ENCODE measurements around the gene CCNY. TPM values are rescaled to one million over a fixed set of nuclear protein-coding genes. Genes with fewer than 3 reads are reported as not detected.

CCNY gene
- total RNA-seq, 1 donor, result 35.0 TPM

DNA sequence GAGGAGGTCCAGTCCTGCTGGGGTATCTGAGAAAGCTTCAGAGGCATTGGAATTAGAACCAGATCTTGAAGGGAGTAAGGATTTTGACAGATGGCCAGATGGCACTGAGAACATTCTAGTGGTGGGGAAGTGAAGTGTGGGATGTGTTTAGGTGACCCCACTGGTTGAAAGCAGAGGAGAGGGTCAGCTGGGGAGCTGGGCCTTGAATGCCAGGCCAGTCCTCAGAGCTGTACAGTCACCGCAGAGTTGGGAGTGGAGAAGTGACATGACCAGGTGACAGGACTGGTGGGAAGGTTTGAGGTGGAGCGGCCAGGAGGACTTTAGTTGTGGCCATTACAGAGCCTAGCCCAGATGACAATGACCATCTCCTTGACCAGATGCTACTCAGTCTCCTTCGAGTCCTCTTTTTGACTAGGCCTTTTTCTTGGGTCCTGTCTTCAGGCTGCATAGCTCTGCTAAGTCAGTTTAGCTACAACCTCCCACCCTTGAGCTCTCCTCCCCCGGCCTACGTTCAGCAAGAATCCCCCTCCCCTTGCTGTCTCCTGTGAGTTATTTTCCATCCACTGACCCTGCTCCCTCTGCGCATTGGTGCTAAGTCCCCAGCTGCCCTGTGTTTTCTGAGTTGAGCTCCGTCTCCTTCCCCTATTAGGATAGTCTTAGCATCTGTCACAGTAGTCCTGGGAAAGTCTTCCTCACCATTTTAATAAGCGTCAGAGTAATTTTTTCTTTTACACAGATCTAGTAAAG is 56.3 kb downstream of the CCNY start:
- DNase-seq (ENCODE audit: low read depth), result no peak
- TF ChIP-seq, protein P1, sequence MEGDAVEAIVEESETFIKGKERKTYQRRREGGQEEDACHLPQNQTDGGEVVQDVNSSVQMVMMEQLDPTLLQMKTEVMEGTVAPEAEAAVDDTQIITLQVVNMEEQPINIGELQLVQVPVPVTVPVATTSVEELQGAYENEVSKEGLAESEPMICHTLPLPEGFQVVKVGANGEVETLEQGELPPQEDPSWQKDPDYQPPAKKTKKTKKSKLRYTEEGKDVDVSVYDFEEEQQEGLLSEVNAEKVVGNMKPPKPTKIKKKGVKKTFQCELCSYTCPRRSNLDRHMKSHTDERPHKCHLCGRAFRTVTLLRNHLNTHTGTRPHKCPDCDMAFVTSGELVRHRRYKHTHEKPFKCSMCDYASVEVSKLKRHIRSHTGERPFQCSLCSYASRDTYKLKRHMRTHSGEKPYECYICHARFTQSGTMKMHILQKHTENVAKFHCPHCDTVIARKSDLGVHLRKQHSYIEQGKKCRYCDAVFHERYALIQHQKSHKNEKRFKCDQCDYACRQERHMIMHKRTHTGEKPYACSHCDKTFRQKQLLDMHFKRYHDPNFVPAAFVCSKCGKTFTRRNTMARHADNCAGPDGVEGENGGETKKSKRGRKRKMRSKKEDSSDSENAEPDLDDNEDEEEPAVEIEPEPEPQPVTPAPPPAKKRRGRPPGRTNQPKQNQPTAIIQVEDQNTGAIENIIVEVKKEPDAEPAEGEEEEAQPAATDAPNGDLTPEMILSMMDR (IDR thresholded peaks at IDR 0.05; ENCODE audit: insufficient read depth, low read depth, low read length), result no peak
- H3K4me3 ChIP-seq (ENCODE audit: low read depth, low read length), result no peak overlapping the region

DNA sequence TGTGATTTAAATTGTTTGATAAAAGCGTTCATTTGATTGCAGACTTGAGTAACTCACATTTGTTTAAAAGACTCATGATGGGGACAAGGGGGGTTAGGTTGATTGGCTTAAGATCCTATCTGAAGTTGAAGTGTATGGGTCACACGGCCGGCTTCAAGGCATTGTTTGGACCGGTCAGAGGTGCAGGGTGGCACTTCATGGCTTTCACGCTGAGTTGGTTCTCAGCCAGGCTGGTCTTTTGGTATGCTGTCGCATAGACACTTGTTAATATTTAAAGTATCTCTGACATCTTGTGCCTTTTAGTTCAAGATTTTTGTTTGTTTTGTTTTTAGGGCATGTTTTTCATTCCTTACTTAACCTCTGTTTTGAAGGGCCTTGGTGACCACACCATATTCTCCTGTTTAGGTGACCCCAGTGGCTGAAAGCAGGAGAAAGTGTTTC is 58.1 kb downstream of the CCNY start:
- TF ChIP-seq, protein P1 (IDR thresholded peaks at IDR 0.05; ENCODE audit: insufficient read depth, low read depth, low read length), result no peak
- no peak overlapping the region for H3K4me3 ChIP-seq (ENCODE audit: low read depth, low read length)
- DNase-seq (ENCODE audit: low read depth), result no peak

DNA sequence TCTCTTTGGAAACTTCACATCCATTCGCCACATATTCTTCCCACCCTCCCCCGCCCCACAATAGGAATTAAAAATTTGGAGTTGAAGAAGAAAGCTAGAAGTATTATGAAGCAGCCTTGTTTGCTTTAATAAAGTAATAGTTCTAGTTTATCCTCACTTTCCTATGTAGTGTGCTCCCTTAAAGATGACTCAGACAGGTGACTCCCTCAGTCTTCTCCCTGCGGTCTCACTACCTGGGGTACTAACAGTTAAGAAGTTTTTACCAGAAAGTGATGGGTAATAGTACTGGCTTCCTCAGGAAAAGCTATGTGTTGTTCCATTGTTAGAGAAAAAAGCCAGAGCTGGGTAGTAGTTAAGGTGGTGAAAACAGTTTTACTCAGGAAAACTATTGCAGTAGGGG is 58.6 kb downstream of the CCNY start:
- H3K4me3 ChIP-seq (ENCODE audit: low read depth, low read length), result no peak overlapping the region
- TF ChIP-seq, protein P1 (IDR thresholded peaks at IDR 0.05; ENCODE audit: insufficient read depth, low read depth, low read length), result no peak

DNA sequence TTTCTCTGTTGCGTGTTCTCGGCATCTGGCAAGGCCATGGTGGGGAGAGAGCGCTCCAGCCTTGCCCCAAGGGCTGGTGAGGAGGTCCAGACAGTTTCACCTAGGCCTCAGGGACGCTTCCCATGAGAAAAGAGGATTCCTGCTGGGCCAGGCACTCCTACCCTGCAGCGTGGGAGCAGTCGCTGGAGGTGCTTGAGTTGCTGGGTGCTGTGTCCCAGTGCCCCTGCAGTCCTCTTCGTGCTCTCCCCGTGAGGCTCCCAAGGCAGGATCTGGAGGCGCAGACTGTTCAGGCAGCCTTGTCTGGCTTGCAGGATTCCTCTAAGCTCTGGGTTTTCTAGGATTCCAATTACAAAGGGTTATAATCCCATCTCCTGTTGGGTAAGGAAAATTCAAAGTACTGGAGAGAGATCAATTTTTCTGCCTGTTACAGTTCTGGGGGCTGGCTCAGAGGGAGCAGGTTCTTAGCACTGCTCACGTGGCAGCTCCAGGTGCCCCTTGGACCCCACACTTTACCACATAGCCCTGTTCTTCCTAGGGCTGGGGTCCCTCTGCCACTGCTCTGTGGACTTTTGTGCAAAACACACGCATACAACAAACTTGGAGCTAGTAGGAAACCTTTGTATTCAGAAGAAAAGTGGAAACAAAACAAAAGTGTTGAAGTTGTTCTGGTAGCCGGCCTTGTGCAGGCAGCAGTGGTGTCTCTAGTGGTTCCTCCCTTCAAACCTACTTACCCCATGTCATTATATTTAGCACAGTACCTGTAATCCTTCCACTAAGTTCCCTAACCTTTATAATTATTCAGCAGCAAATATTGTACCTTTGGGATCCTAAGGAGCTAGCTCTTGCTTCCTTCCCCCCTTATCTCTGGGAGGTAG is 60.5 kb downstream of the CCNY start:
- TF ChIP-seq, protein P1 (IDR thresholded peaks at IDR 0.05; ENCODE audit: insufficient read depth, low read depth, low read length), result no peak
- no peak overlapping the region for H3K4me3 ChIP-seq (ENCODE audit: low read depth, low read length)
- DNase-seq (ENCODE audit: low read depth), result no peak

More for the DNA sequence above, 58.6 kb downstream of the CCNY start:
- no peak for DNase-seq (ENCODE audit: low read depth)

DNA sequence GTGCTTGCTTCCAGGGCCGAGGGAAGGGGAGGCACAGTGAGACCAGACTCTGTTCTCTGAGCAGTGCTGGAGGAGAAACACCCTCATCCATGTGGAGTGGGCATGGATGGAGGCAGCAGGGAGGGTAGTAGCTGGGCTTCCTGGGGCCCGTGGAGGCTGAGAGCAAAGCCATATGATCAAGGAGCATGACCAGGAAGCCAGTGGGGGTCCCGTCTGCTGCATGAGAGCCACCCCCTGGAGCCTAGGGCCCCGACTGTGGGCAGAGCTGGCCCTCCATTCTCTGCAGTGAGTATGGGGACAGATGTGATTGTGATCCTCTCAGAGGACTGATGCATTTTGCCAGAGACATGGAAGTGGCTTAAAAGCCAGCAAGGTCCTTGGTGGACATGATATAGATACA is 61.6 kb downstream of the CCNY start:
- no peak overlapping the region for H3K4me3 ChIP-seq (ENCODE audit: low read depth, low read length)
- TF ChIP-seq, protein P1 (IDR thresholded peaks at IDR 0.05; ENCODE audit: insufficient read depth, low read depth, low read length), result no peak
- DNase-seq (ENCODE audit: low read depth), result no peak

DNA sequence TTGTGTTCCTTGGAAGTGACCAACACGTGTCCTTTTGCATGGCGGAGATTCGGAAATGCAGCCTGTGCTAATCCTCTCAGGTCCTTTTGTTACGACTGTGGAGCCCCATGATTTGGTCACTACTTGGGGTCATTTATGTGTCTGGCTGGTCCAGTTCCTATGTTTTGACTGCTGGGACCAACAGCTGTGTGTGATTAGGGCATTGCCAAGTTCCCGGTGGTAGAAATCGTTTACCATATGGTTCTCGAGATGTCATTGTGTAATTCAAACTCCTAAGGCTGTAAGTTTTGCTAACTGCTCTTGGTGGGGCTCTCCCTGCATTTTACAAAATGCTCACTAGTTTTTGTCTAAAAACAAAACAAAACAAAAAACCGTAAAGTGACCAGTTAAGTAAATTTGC is 62.0 kb downstream of the CCNY start:
- H3K4me3 ChIP-seq (ENCODE audit: low read depth, low read length), result no peak overlapping the region
- TF ChIP-seq, protein P1 (IDR thresholded peaks at IDR 0.05; ENCODE audit: insufficient read depth, low read depth, low read length), result no peak
- peak; percentile 75 for DNase-seq (ENCODE audit: low read depth)

All from fibroblast of villous mesenchyme (primary cell).